Esophagus squamous epithelium (tissue), 4 donors: ENCODE results near the gene LRBA.

Experiments
- CTCF ChIP-seq, 6 experiments: fragments of 450-650 bp in 4 of 6; fragments of 200-600 bp in 2 of 6; sonication (generic) in 2 of 6; IDR thresholded peaks; one replicate each; pipeline ENCODE4 v1.5.1; 2016 to 2019; ENCODE audit warnings: antibody characterized with exemption in 6 of 6, mild to moderate bottlenecking in 4 of 6, moderate library complexity in 4 of 6
- POLR2A ChIP-seq, 4 donors: fragments of 450-650 bp; IDR thresholded peaks; one replicate each; pipeline ENCODE4 v1.6.1; 2017; ENCODE audit warnings: antibody characterized with exemption in 4 of 4, mild to moderate bottlenecking in 4 of 4, moderate library complexity in 3 of 4

GRCh38 chr4:151013491-151013890 is 1.6 kb downstream of the LRBA start:
- TF ChIP-seq CTCF (IDR thresholded peaks at IDR 0.05) (no peak), POLR2A (IDR thresholded peaks at IDR 0.05) (no peak)
